CD8-positive, alpha-beta memory T cell (primary cell): ENCODE results near the gene TJP2. TPM values are rescaled to one million over a fixed set of nuclear protein-coding genes. Genes with fewer than 3 reads are reported as not detected.

Source experiments
- CTCF ChIA-PET: fragments of 350-600 bp; sonication (Branson Sonifier 250); formaldehyde crosslinking; loops from one replicate; lab custom pipeline; 2021; ENCODE audit warnings: antibody characterized with exemption; lab: Charles Lee
- POLR2A ChIA-PET: fragments of 350-600 bp; sonication (Branson Sonifier 250); formaldehyde crosslinking; loops from one replicate; lab custom pipeline; 2021; ENCODE audit warnings: antibody characterized with exemption; lab: Charles Lee
- DNase-seq, 5 donors: peaks; one replicate each; pipeline versions ENCODE4 v3.0.0 to v3.0.0-alpha.2; 2020 to 2022; ENCODE audit warnings: mixed read lengths in 1 of 5
- H3K27ac ChIP-seq: one replicate; pipeline ENCODE4 v1.7.0; 2013; ENCODE audit warnings: low read depth, mild to moderate bottlenecking, low read length, moderate library complexity
- H3K27me3 ChIP-seq: 2 replicates; pipeline ENCODE4 v1.7.0; 2013; ENCODE audit warnings: low read length, mild to moderate bottlenecking; ENCODE audit not compliant: insufficient read depth, poor library complexity, severe bottlenecking
- H3K36me3 ChIP-seq: 2 replicates; pipeline ENCODE4 v1.7.0; 2013; ENCODE audit warnings: mild to moderate bottlenecking, low read length, moderate library complexity; ENCODE audit not compliant: insufficient read depth
- H3K4me1 ChIP-seq: 2 replicates; pipeline ENCODE4 v1.7.0; 2013; ENCODE audit warnings: mild to moderate bottlenecking, low read length, moderate library complexity; ENCODE audit not compliant: insufficient read depth
- H3K4me3 ChIP-seq: 2 replicates; pipeline ENCODE4 v1.7.0; 2013; ENCODE audit warnings: mild to moderate bottlenecking, low read length
- H3K9me3 ChIP-seq: 2 replicates; pipeline ENCODE4 v1.7.0; 2013; ENCODE audit warnings: mild to moderate bottlenecking, low read length
- H3K27ac Mint-ChIP-seq, 8 donors: one replicate each; pipeline ENCODE4 v1.8.0; 2020 to 2021; ENCODE audit warnings: mixed read lengths in 8 of 8, mild to moderate bottlenecking in 6 of 8, inconsistent platforms in 3 of 8, moderate library complexity in 3 of 8
- H3K27me3 Mint-ChIP-seq, 2 donors: one replicate each; pipeline ENCODE4 v1.8.0; 2020 to 2021; ENCODE audit warnings: mixed read lengths in 2 of 2, mild to moderate bottlenecking in 1 of 2, moderate library complexity in 1 of 2
- H3K36me3 Mint-ChIP-seq, 3 donors: one replicate each; pipeline ENCODE4 v1.8.0; 2020 to 2021; ENCODE audit warnings: mixed read lengths in 3 of 3, inconsistent platforms in 1 of 3, mild to moderate bottlenecking in 1 of 3
- H3K4me1 Mint-ChIP-seq, 3 donors: one replicate each; pipeline ENCODE4 v1.8.0; 2020 to 2021; ENCODE audit warnings: mixed read lengths in 3 of 3, inconsistent platforms in 1 of 3, mild to moderate bottlenecking in 1 of 3
- H3K4me3 Mint-ChIP-seq, 7 donors: one replicate each; pipeline ENCODE4 v1.8.0; 2020 to 2021; ENCODE audit warnings: mixed read lengths in 7 of 7, mild to moderate bottlenecking in 6 of 7, moderate library complexity in 4 of 7, inconsistent platforms in 2 of 7
- H3K9me3 Mint-ChIP-seq, 5 donors: one replicate each; pipeline ENCODE4 v1.8.0; 2020 to 2022; ENCODE audit warnings: mixed read lengths in 5 of 5, mild to moderate bottlenecking in 3 of 5, moderate library complexity in 2 of 5, inconsistent platforms in 1 of 5
- polyA plus RNA-seq: library from polyadenylated mRNA; unstranded; fragments of 300-500 nt; fragmentation: Illumina TruSeq; gene quantifications from one replicate; pipeline ENCODE4 v1.2.3, GENCODE V29; 2021
- total RNA-seq, 2 experiments: library from RNA; stranded (reverse); gene quantifications; one replicate each; pipeline ENCODE4 v1.2.3, GENCODE V29; 2021

The TJP2 gene
- total and polyA plus RNA-seq, 3 experiments from 2014 or later = 2.1 to 20.8 (median 19.7) TPM

DNA sequence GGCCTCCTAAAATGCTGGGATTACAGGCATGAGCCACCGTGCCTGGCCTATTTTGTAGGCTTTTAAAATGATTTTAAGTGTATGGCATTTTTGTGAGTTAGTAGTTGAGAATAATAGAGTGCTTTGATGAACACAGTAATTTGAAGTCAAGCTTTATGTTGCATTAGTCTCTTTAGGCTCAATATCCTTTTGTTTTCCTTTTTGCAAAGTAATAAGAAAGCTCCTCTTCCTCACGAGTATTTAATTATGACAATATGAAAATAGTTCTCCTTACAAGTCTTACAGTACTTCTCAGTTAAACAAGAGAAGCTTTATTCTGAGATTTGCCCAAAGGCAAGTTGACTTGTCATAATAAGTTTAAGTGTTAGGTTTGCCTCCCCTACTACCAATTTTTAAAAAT, 69.0 kb downstream of the TJP2 start:
- Histone ChIP-seq H3K4me3 (no peak overlapping the region), H3K27ac (no peak overlapping the region), H3K9me3 (no peaks in the 10 kb centered on the region), H3K4me1 (no peaks in the 10 kb centered on the region), H3K27me3 (no peaks in the 10 kb centered on the region), H3K36me3 (no peaks in the 10 kb centered on the region)
- POLR2A ChIA-PET = no interaction called here
- Mint-ChIP-seq H3K4me3 (no peak overlapping the region), H3K27ac (no peak overlapping the region), H3K4me1 (no peaks in the 10 kb centered on the region), H3K27me3 (no peaks in the 10 kb centered on the region), H3K36me3 (peaks cover 3 to 11% (median 4%) of the 10 kb centered on the region in 3 donors), H3K9me3 (no peaks in the 10 kb centered on the region)
- DNase-seq = no peak
- CTCF ChIA-PET = no interaction called here

DNA sequence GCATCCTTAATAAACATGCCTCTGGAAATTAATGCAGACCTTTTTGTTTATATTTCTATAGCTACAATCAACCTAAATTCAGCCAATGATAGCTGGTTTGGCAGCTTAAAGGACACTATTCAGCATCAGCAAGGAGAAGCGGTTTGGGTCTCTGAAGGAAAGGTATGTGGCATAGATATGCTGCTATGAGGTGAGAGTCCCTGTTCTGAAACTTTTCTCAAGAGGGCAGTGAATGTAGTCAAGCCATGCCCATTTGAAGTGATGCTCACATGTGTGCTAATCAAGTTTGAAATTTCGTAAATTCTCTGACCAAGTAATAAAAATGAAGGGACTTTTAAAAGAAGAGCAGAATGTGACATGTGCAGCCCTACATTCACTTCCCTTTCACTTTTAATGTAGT, 72.6 kb downstream of the TJP2 start:
- H3K36me3 Mint-ChIP-seq = peaks cover 0 to 8% (median 0%) of the 10 kb centered on the region in 3 donors
- H3K27me3 Mint-ChIP-seq = no peaks in the 10 kb centered on the region
- Histone ChIP-seq H3K4me1 (no peaks in the 10 kb centered on the region), H3K36me3 (no peaks in the 10 kb centered on the region), H3K4me3 (no peak overlapping the region), H3K9me3 (no peaks in the 10 kb centered on the region), H3K27ac (no peak overlapping the region), H3K27me3 (no peaks in the 10 kb centered on the region)
- H3K4me1 Mint-ChIP-seq = no peaks in the 10 kb centered on the region
- no peak for DNase-seq
- CTCF ChIA-PET = no interaction called here
- POLR2A ChIA-PET = no interaction called here
- no peak overlapping the region for H3K27ac Mint-ChIP-seq
- no peaks in the 10 kb centered on the region for H3K9me3 Mint-ChIP-seq
- H3K4me3 Mint-ChIP-seq = no peak overlapping the region

DNA sequence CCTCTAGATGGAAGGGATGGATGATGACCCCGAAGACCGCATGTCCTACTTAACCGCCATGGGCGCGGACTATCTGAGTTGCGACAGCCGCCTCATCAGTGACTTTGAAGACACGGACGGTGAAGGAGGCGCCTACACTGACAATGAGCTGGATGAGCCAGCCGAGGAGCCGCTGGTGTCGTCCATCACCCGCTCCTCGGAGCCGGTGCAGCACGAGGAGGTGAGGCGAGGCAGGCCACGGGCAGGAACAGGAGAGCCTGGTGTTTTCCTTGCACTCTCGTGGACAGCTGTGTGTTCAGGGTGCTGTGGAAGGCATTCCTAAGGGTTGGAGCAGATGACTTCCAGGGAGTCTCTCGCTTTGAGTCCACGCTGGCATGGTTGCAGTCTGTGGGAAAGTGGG, 73.9 kb downstream of the TJP2 start:
- Histone ChIP-seq H3K27me3 (no peaks in the 10 kb centered on the region), H3K27ac (no peak overlapping the region), H3K4me1 (no peaks in the 10 kb centered on the region), H3K36me3 (no peaks in the 10 kb centered on the region), H3K9me3 (no peaks in the 10 kb centered on the region), H3K4me3 (no peak overlapping the region)
- no peaks in the 10 kb centered on the region for H3K27me3 Mint-ChIP-seq
- POLR2A ChIA-PET = no interaction called here
- no peak overlapping the region for H3K4me3 Mint-ChIP-seq
- H3K27ac Mint-ChIP-seq = no peak overlapping the region
- H3K4me1 Mint-ChIP-seq = no peaks in the 10 kb centered on the region
- no peaks in the 10 kb centered on the region for H3K9me3 Mint-ChIP-seq
- CTCF ChIA-PET = no interaction called here
- peaks cover 0 to 5% (median 0%) of the 10 kb centered on the region in 3 donors for H3K36me3 Mint-ChIP-seq
- DNase-seq = no peak

DNA sequence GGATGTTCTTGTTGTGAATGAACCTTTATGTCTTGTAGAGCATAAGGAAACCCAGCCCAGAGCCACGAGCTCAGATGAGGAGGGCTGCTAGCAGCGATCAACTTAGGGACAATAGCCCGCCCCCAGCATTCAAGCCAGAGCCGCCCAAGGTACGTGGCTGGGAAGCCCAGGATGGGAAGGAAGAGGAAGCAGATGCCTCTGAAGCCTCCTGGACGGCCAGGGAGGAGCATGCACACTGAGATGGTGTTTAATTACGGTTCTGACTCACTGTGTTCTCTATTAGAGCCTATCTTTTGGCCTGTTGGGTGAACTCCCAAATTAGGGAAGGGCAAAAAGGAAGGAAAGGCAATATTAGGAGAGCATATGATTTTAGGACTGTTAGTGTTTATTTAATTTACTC, 75.3 kb downstream of the TJP2 start:
- Histone ChIP-seq H3K4me1 (no peaks in the 10 kb centered on the region), H3K27ac (no peak overlapping the region), H3K4me3 (no peak overlapping the region), H3K27me3 (no peaks in the 10 kb centered on the region), H3K9me3 (no peaks in the 10 kb centered on the region), H3K36me3 (no peaks in the 10 kb centered on the region)
- H3K4me3 Mint-ChIP-seq = no peak overlapping the region
- ChIA-PET CTCF (no interaction called here), POLR2A (interaction anchor here (0.6 kb wide), 1 partner anchor 489 kb away, joined by 4 read pairs; no protein-coding TSS in a partner anchor)
- H3K27me3 Mint-ChIP-seq = no peaks in the 10 kb centered on the region
- H3K4me1 Mint-ChIP-seq = no peaks in the 10 kb centered on the region
- DNase-seq = no peak
- no peak overlapping the region for H3K27ac Mint-ChIP-seq
- peaks cover 0 to 8% (median 0%) of the 10 kb centered on the region in 3 donors for H3K36me3 Mint-ChIP-seq
- no peaks in the 10 kb centered on the region for H3K9me3 Mint-ChIP-seq

DNA sequence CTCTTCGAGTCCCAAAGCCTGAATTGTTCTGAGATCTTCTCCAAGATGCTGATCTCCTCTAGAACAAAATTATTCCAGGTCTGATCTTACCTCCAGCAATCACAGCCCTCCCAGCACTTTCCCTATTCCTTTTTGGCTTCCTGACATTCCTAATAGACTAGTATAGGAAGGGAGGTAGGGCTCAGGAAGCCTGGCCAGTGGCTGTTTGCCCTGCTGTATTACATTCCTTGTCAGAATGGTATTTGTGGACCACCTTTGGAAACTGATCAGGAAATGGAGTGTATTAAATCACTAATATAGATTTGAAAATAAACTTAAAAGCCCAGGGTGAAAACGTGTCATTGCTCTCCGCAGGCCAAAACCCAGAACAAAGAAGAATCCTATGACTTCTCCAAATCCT, 76.6 kb downstream of the TJP2 start:
- Histone ChIP-seq H3K4me3 (no peak overlapping the region), H3K27me3 (no peaks in the 10 kb centered on the region), H3K36me3 (no peaks in the 10 kb centered on the region), H3K9me3 (no peaks in the 10 kb centered on the region), H3K27ac (no peak overlapping the region), H3K4me1 (no peaks in the 10 kb centered on the region)
- Mint-ChIP-seq H3K4me1 (no peaks in the 10 kb centered on the region), H3K36me3 (peaks cover 0 to 8% (median 0%) of the 10 kb centered on the region in 3 donors), H3K9me3 (no peaks in the 10 kb centered on the region), H3K27me3 (no peaks in the 10 kb centered on the region), H3K27ac (no peak overlapping the region), H3K4me3 (no peak overlapping the region)
- CTCF ChIA-PET = no interaction called here
- no peak for DNase-seq
- POLR2A ChIA-PET = no interaction called here

DNA sequence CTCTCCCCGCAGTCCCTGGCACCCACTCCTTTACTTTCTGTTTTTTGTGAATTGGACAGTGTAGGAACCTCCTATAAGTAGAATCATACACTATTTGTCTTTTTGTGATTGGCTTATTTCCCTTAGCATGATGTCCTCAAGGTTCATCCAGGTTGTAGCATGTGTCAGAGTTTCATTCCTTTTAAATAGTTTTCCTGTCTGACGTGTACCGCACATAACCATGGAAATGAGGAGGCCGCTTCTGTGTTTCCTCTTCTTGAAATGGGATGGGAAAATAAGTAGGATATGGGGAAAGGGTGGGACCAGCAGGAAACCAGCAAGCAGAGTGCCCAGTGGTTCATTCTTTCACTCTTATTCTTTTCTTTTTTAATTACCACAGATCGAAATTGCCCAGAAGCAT, 78.4 kb downstream of the TJP2 start:
- Mint-ChIP-seq H3K27me3 (peaks cover 0 to 1% of the 10 kb centered on the region in 2 donors), H3K36me3 (peaks cover 0 to 8% (median 0%) of the 10 kb centered on the region in 3 donors), H3K4me1 (no peaks in the 10 kb centered on the region), H3K27ac (no peak overlapping the region), H3K4me3 (no peak overlapping the region), H3K9me3 (no peaks in the 10 kb centered on the region)
- H3K4me1 ChIP-seq = no peaks in the 10 kb centered on the region
- ChIA-PET CTCF (no interaction called here), POLR2A (no interaction called here)
- H3K27ac ChIP-seq = no peak overlapping the region
- no peaks in the 10 kb centered on the region for H3K9me3 ChIP-seq
- no peak overlapping the region for H3K4me3 ChIP-seq
- no peaks in the 10 kb centered on the region for H3K36me3 ChIP-seq
- H3K27me3 ChIP-seq = no peaks in the 10 kb centered on the region
- DNase-seq = no peak

DNA sequence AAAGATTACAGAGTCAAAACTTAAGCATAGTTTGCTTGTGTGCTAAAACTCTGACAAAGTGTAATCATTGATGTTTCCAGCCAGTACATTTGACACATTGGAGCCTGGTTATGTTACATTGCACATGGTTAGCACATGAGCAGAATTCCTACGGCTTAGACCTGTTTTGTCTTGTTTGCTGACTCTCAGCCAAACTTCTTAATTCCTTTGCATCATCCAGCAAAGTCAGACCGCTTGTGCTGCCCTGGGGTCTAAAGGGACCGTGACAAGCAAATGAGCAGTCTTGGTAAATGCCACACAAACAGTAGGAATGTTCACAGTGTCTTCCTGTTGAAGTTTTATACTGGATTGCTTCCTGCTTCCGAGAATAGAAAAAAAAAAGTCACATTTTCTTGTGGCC, 79.0 kb downstream of the TJP2 start:
- no peaks in the 10 kb centered on the region for H3K4me1 Mint-ChIP-seq
- no peaks in the 10 kb centered on the region for H3K9me3 Mint-ChIP-seq
- ChIA-PET POLR2A (no interaction called here), CTCF (no interaction called here)
- no peaks in the 10 kb centered on the region for H3K4me1 ChIP-seq
- no peaks in the 10 kb centered on the region for H3K36me3 ChIP-seq
- DNase-seq = no peak
- H3K4me3 Mint-ChIP-seq = no peak overlapping the region
- peaks cover 0 to 4% (median 0%) of the 10 kb centered on the region in 3 donors for H3K36me3 Mint-ChIP-seq
- no peak overlapping the region for H3K27ac ChIP-seq
- H3K27me3 Mint-ChIP-seq = peaks cover 0 to 1% of the 10 kb centered on the region in 2 donors
- H3K27me3 ChIP-seq = no peaks in the 10 kb centered on the region
- no peak overlapping the region for H3K27ac Mint-ChIP-seq
- H3K4me3 ChIP-seq = no peak overlapping the region
- H3K9me3 ChIP-seq = no peaks in the 10 kb centered on the region

DNA sequence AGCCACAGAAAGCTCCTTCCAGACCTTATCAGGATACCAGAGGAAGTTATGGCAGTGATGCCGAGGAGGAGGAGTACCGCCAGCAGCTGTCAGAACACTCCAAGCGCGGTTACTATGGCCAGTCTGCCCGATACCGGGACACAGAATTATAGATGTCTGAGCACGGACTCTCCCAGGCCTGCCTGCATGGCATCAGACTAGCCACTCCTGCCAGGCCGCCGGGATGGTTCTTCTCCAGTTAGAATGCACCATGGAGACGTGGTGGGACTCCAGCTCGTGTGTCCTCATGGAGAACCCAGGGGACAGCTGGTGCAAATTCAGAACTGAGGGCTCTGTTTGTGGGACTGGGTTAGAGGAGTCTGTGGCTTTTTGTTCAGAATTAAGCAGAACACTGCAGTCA, 80.1 kb downstream of the TJP2 start:
- Mint-ChIP-seq H3K27ac (no peak overlapping the region), H3K4me3 (no peak overlapping the region), H3K36me3 (peaks cover 0 to 4% (median 0%) of the 10 kb centered on the region in 3 donors), H3K27me3 (peaks cover 0 to 1% of the 10 kb centered on the region in 2 donors), H3K4me1 (no peaks in the 10 kb centered on the region), H3K9me3 (no peaks in the 10 kb centered on the region)
- Histone ChIP-seq H3K27ac (no peak overlapping the region), H3K4me3 (no peak overlapping the region), H3K36me3 (no peaks in the 10 kb centered on the region), H3K4me1 (no peaks in the 10 kb centered on the region), H3K27me3 (no peaks in the 10 kb centered on the region), H3K9me3 (no peaks in the 10 kb centered on the region)
- CTCF ChIA-PET = no interaction called here
- POLR2A ChIA-PET = no interaction called here
- no peak for DNase-seq

DNA sequence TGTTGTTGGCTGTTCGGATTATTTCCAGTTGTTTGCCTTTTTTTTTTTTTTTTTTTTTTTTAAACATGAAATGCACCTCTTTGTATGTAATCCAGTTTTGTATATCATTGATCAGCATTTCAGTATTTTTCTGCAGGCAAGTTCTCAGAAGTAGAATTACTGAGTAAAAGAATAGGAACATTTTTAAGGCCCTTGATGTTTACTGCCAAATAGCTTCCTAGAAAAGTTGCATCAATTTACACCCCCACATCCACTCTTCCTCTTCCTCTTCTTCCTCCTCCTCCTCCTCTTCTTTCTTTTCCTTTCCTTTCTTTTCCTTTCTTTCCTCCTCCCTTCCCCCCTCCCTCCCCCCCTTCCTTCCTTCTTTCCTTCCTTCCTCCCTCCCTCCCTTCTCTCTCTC, 81.5 kb downstream of the TJP2 start:
- Mint-ChIP-seq H3K4me1 (no peaks in the 10 kb centered on the region), H3K36me3 (peaks cover 0 to 4% (median 0%) of the 10 kb centered on the region in 3 donors), H3K9me3 (no peaks in the 10 kb centered on the region), H3K27me3 (peaks cover 0 to 1% of the 10 kb centered on the region in 2 donors), H3K4me3 (no peak overlapping the region), H3K27ac (no peak overlapping the region)
- no peaks in the 10 kb centered on the region for H3K4me1 ChIP-seq
- no peaks in the 10 kb centered on the region for H3K27me3 ChIP-seq
- DNase-seq = no peak
- H3K9me3 ChIP-seq = no peaks in the 10 kb centered on the region
- ChIA-PET POLR2A (no interaction called here), CTCF (no interaction called here)
- H3K36me3 ChIP-seq = no peaks in the 10 kb centered on the region
- no peak overlapping the region for H3K27ac ChIP-seq
- H3K4me3 ChIP-seq = no peak overlapping the region
